ENCODE data around the gene CTXN1.

DNA sequence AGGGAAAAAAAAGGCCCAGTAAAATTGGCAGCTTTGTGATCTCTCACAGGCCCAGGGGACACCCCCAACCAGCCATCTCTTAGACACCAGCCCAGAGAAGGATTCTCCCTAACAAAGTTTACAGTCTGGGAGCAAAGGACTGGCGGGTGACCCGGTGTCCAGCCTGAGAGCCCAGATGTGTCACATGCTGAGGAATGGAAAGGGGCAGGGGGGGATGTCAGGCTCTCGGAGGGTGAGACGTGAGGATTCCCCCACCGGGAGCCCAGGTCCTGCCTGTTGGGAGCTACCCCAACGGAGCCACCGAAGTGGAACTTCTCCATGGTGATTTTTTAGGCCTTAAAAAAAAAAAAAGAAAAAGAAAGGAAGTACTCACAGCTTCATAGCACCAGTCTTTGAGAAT is 4.8 kb upstream of the CTXN1 start:
- no peak for TF ChIP-seq CTCF (IDR thresholded peaks at IDR 0.05; ENCODE audit: insufficient read depth, low read length, poor library complexity, severe bottlenecking)
- TF ChIP-seq EZH2phosphoT487 (conservative IDR thresholded peaks at IDR 0.05; ENCODE audit: low read length) = no peak
